Vagina (tissue), 2 donors: ENCODE data around the gene MROH7. TPM values are rescaled to one million over a fixed set of nuclear protein-coding genes. Genes with fewer than 3 reads are reported as not detected.

Experiments used
- DNase-seq, 2 donors: peaks; one replicate each; pipeline ENCODE4 v3.0.0-alpha.2; 2017; ENCODE audit errors: extremely low spot score in 2 of 2
- H3K27ac ChIP-seq: fragments of 200-600 bp; sonication (generic); one replicate; pipeline ENCODE4 v1.5.1; 2019
- H3K27me3 ChIP-seq: fragments of 200-600 bp; sonication (generic); one replicate; pipeline ENCODE4 v1.5.1; 2019
- H3K36me3 ChIP-seq, 2 donors: fragments of 200-600 bp; sonication (generic); one replicate each; pipeline ENCODE4 v1.5.1; 2017 to 2019
- H3K4me1 ChIP-seq: fragments of 200-600 bp; sonication (generic); one replicate; pipeline ENCODE4 v1.5.1; 2019
- H3K4me3 ChIP-seq, 2 donors: fragments of 200-600 bp; sonication (generic); 1 replicate in 1 of 2; 2 replicates in 1 of 2; pipeline ENCODE4 v1.5.1; 2016 to 2019
- H3K9me3 ChIP-seq: fragments of 200-600 bp; sonication (generic); one replicate; pipeline ENCODE4 v1.5.1; 2019
- POLR2A ChIP-seq, 2 donors: fragments of 450-650 bp; IDR thresholded peaks; one replicate each; pipeline ENCODE4 v1.6.1; 2017; ENCODE audit warnings: antibody characterized with exemption in 2 of 2, mild to moderate bottlenecking in 2 of 2, moderate library complexity in 2 of 2
- POLR2AphosphoS5 ChIP-seq, 2 donors: sonication (generic); formaldehyde crosslinking; IDR thresholded peaks; one replicate each; pipeline ENCODE4 v1.9.0; 2017; ENCODE audit warnings: antibody characterized with exemption in 2 of 2, mild to moderate bottlenecking in 2 of 2, low read depth in 1 of 2; ENCODE audit not compliant: insufficient read depth in 1 of 2
- intact Hi-C: fragments of 100-400 bp; cut with DNase I; formaldehyde crosslinking; loops from one replicate; pipeline ENCODE4 v1.15.1; 2023
- total RNA-seq: library from RNA; depleted of rRNA; stranded (reverse); fragments of >200 nt; gene quantifications from one replicate; pipeline ENCODE4 v1.2.3, GENCODE V29; 2016
- TF ChIP-seq, protein P1 (sequence below), 3 experiments: fragments of 450-650 bp in 2 of 3; fragments of 200-600 bp in 1 of 3; sonication (generic) in 1 of 3; IDR thresholded peaks; one replicate each; pipeline ENCODE4 v1.5.1; 2017 to 2019; ENCODE audit warnings: antibody characterized with exemption in 3 of 3, mild to moderate bottlenecking in 2 of 3, moderate library complexity in 2 of 3

The MROH7 gene
- total RNA-seq, 1 donor from 2014 or later = 7.4 TPM

DNA sequence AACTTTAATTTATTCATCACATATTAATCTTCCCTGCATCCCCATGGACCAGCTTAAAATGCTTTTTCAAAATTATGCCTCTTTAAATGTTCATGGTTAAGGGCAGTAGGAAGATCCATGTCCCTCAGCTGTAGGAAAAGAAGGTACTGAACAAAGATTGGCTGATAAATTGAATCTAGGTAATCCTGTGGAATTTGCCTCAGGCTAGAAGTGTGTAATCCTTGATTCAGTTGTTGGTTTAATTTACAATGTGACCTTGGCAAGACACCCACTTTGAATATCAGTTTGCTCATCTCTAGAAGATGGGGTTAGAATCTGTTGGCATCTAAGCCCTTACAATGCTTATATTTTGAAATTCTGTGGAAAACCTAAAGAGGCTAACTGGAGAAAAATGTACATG is 80.1 kb downstream of the MROH7 start:
- TF ChIP-seq POLR2AphosphoS5 (IDR thresholded peaks at IDR 0.05; ENCODE audit: insufficient read depth in 1 of 2, low read depth in 1 of 2) = no peak
- no peak for TF ChIP-seq POLR2A (IDR thresholded peaks at IDR 0.05)
- TF ChIP-seq, protein P1, sequence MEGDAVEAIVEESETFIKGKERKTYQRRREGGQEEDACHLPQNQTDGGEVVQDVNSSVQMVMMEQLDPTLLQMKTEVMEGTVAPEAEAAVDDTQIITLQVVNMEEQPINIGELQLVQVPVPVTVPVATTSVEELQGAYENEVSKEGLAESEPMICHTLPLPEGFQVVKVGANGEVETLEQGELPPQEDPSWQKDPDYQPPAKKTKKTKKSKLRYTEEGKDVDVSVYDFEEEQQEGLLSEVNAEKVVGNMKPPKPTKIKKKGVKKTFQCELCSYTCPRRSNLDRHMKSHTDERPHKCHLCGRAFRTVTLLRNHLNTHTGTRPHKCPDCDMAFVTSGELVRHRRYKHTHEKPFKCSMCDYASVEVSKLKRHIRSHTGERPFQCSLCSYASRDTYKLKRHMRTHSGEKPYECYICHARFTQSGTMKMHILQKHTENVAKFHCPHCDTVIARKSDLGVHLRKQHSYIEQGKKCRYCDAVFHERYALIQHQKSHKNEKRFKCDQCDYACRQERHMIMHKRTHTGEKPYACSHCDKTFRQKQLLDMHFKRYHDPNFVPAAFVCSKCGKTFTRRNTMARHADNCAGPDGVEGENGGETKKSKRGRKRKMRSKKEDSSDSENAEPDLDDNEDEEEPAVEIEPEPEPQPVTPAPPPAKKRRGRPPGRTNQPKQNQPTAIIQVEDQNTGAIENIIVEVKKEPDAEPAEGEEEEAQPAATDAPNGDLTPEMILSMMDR (IDR thresholded peaks at IDR 0.05) = no peak
- DNase-seq = no peak
- Histone ChIP-seq H3K9me3 (no peaks in the 10 kb centered on the region), H3K4me1 (peaks cover 8% of the 10 kb centered on the region), H3K27me3 (no peaks in the 10 kb centered on the region), H3K27ac (no peak overlapping the region), H3K36me3 (peaks cover 0 to 72% of the 10 kb centered on the region in 2 donors), H3K4me3 (no peak overlapping the region)
- intact Hi-C loops = no loop called here

DNA sequence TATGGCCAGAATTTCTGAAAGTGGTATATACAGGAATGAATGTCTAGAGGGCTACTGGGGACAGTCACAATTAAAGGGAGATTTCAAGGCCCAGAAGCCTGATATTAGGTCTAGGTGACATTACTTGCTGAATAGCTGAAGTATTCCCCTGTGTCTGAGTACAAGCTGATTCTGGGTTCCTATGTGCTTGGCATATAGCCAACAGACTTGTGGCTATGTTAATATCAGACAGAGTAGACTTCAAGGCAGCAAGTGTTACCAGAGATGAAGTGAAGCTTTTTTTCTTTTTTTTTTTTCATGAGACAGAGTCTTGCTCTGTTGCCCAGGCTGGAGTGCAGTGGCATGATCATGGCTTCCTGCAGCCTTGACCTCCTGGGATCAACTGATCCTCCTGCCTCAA is 82.4 kb downstream of the MROH7 start:
- H3K4me3 ChIP-seq = no peak overlapping the region
- no peaks in the 10 kb centered on the region for H3K9me3 ChIP-seq
- peaks cover 0 to 68% of the 10 kb centered on the region in 2 donors for H3K36me3 ChIP-seq
- no peak for DNase-seq
- no peaks in the 10 kb centered on the region for H3K27me3 ChIP-seq
- H3K4me1 ChIP-seq = no peaks in the 10 kb centered on the region
- TF ChIP-seq, protein P1 (IDR thresholded peaks at IDR 0.05) = no peak
- TF ChIP-seq POLR2A (IDR thresholded peaks at IDR 0.05) = no peak
- no peak for TF ChIP-seq POLR2AphosphoS5 (IDR thresholded peaks at IDR 0.05; ENCODE audit: insufficient read depth in 1 of 2, low read depth in 1 of 2)
- H3K27ac ChIP-seq = no peak overlapping the region
- intact Hi-C loops = no loop called here

DNA sequence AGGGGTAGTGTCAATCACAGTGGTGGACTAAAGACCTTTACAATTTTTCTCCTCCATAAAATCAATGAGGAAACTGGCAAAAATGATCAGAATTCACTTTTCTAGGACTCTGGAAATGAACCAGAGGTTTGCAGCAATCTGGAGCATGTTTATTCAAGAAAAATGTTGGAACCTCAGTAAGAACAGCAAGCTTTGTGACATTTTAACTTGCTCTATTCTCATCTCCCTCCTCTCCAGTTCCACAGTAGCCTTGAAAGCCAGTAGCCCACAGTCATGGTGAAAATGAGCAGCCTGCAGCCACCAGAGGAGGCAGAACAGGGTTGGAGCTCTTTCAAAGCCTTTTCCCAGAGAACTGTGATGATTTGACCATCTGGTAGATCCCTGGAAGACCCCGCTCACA is 83.2 kb downstream of the MROH7 start:
- intact Hi-C loops = no loop called here
- no peak overlapping the region for H3K4me3 ChIP-seq
- H3K9me3 ChIP-seq = no peaks in the 10 kb centered on the region
- TF ChIP-seq, protein P1 (IDR thresholded peaks at IDR 0.05) = no peak
- TF ChIP-seq POLR2AphosphoS5 (IDR thresholded peaks at IDR 0.05; ENCODE audit: insufficient read depth in 1 of 2, low read depth in 1 of 2) (no peak), POLR2A (IDR thresholded peaks at IDR 0.05) (no peak)
- DNase-seq = no peak
- H3K36me3 ChIP-seq = peaks cover 0 to 71% of the 10 kb centered on the region in 2 donors
- no peak overlapping the region for H3K27ac ChIP-seq
- no peaks in the 10 kb centered on the region for H3K4me1 ChIP-seq
- no peaks in the 10 kb centered on the region for H3K27me3 ChIP-seq

DNA sequence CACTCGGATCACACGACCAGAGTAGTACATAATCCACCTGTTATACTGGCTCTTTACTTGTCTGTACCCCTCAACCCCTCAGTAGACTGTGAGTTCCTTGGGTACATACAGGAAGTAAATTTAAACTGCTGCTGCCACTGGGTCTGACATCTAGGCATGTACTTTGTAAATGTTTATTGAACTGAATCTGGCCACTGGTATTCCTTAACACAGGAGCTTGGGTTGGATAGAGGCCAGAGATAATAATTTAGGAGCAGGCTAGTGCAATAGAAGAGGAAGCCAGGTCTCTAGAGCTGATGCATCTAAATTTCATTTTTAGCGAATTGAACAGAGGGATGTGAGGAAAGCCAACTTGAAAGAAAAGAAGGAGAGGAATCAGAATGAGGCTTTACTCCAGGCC is 86.4 kb downstream of the MROH7 start:
- no peak overlapping the region for H3K27ac ChIP-seq
- intact Hi-C loops = no loop called here
- H3K36me3 ChIP-seq = peaks cover 0 to 62% of the 10 kb centered on the region in 2 donors

DNA sequence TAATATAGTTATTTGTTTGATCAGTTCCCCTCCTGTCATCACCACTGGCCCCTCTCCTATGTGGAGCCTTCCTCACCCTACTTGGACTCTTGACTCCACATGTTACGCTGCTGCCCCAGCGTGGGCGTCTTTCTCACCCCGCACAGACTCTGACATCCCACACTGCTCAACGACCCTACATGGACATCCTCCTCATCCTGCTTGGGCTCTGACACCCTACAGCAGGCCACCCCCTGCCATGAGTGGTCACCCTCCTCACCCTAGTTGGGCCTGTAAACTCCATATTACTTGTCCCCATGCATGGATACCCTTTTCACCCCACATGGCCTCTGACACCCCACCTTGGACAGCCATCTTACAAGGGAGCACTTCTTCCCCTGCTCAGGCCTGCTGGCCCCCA is 95.1 kb downstream of the MROH7 start:
- H3K4me1 ChIP-seq = no peaks in the 10 kb centered on the region
- TF ChIP-seq POLR2AphosphoS5 (IDR thresholded peaks at IDR 0.05; ENCODE audit: insufficient read depth in 1 of 2, low read depth in 1 of 2) (no peak), POLR2A (IDR thresholded peaks at IDR 0.05) (no peak)
- TF ChIP-seq, protein P1 (IDR thresholded peaks at IDR 0.05) = no peak
- intact Hi-C loops = no loop called here
- no peaks in the 10 kb centered on the region for H3K27me3 ChIP-seq
- peaks cover 0 to 59% of the 10 kb centered on the region in 2 donors for H3K36me3 ChIP-seq
- H3K27ac ChIP-seq = no peak overlapping the region
- no peaks in the 10 kb centered on the region for H3K9me3 ChIP-seq
- DNase-seq = no peak
- no peak overlapping the region for H3K4me3 ChIP-seq

More for the DNA sequence above, 86.4 kb downstream of the MROH7 start:
- H3K4me3 ChIP-seq = no peak overlapping the region
- H3K4me1 ChIP-seq = no peaks in the 10 kb centered on the region
- H3K27me3 ChIP-seq = no peaks in the 10 kb centered on the region
- no peaks in the 10 kb centered on the region for H3K9me3 ChIP-seq
- TF ChIP-seq POLR2A (IDR thresholded peaks at IDR 0.05) = no peak
- no peak for TF ChIP-seq POLR2AphosphoS5 (IDR thresholded peaks at IDR 0.05; ENCODE audit: insufficient read depth in 1 of 2, low read depth in 1 of 2)
- TF ChIP-seq, protein P1 (IDR thresholded peaks at IDR 0.05) = no peak
- DNase-seq = no peak
